Loucy (cell line): Measurements from ENCODE around the gene MRPL9.

ENCODE experiments used
- H2AFZ ChIP-seq: fragments of 200-600 bp; sonication (generic); 2 replicates; pipeline ENCODE4 v1.6.0; 2016; ENCODE audit warnings: antibody characterized with exemption, mild to moderate bottlenecking, low read length, moderate library complexity
- H3F3A ChIP-seq: fragments of 200-600 bp; 2 replicates; pipeline ENCODE4 v1.6.0; 2016; ENCODE audit warnings: antibody characterized with exemption, low read depth, mild to moderate bottlenecking
- H3K27me3 ChIP-seq: fragments of 200-600 bp; sonication (generic); 2 replicates; pipeline ENCODE4 v1.6.1; 2014; ENCODE audit warnings: low read length, mild to moderate bottlenecking; ENCODE audit not compliant: insufficient read depth, poor library complexity, severe bottlenecking
- H3K36me3 ChIP-seq: fragments of 200-600 bp; sonication (generic); 2 replicates; pipeline ENCODE4 v1.6.1; 2016; ENCODE audit warnings: low read length; ENCODE audit not compliant: insufficient read depth
- H3K4me1 ChIP-seq: fragments of 200-600 bp; sonication (generic); 2 replicates; pipeline ENCODE4 v1.5.1; 2014; ENCODE audit warnings: low read length, mild to moderate bottlenecking; ENCODE audit not compliant: insufficient read depth, poor library complexity, severe bottlenecking
- H3K4me2 ChIP-seq: fragments of 200-600 bp; sonication (generic); 2 replicates; pipeline ENCODE4 v1.6.0; 2014; ENCODE audit warnings: antibody characterized with exemption, low read length, low read depth, mild to moderate bottlenecking; ENCODE audit not compliant: poor library complexity, severe bottlenecking
- H3K4me3 ChIP-seq: fragments of 200-600 bp; sonication (generic); 2 replicates; pipeline ENCODE4 v1.5.1; 2014; ENCODE audit warnings: low read length, mild to moderate bottlenecking, mixed read lengths; ENCODE audit not compliant: poor library complexity, severe bottlenecking
- H3K79me2 ChIP-seq: fragments of 200-600 bp; sonication (generic); 2 replicates; pipeline ENCODE4 v1.6.1; 2014; ENCODE audit warnings: low read length; ENCODE audit not compliant: insufficient read depth
- H3K9ac ChIP-seq: fragments of 200-600 bp; sonication (generic); 2 replicates; pipeline ENCODE4 v1.6.0; 2014; ENCODE audit warnings: mild to moderate bottlenecking, low read depth, low read length, moderate library complexity; ENCODE audit not compliant: poor library complexity, severe bottlenecking
- H3K9me2 ChIP-seq: fragments of 200-600 bp; sonication (generic); replicated peaks from 2 replicates; pipeline ENCODE4 v1.6.1; 2016; ENCODE audit warnings: low read depth, low read length, mixed read lengths
- H3K9me3 ChIP-seq: fragments of 200-600 bp; sonication (generic); 2 replicates; pipeline ENCODE4 v1.6.1; 2014; ENCODE audit warnings: mild to moderate bottlenecking, antibody characterized with exemption, low read length, low read depth; ENCODE audit not compliant: insufficient read depth
- H4K20me1 ChIP-seq: fragments of 200-600 bp; sonication (generic); 2 replicates; pipeline ENCODE4 v1.6.0; 2014; ENCODE audit warnings: antibody characterized with exemption, low read length, mild to moderate bottlenecking; ENCODE audit not compliant: insufficient read depth, poor library complexity, severe bottlenecking
- EZH2phosphoT487 ChIP-seq: fragments of 200-600 bp; IDR thresholded peaks from 2 replicates; pipeline ENCODE4 v1.6.1; 2018; ENCODE audit warnings: antibody characterized with exemption, mild to moderate bottlenecking, moderate library complexity, borderline replicate concordance
- TF ChIP-seq, protein P1 (sequence below): fragments of 200-600 bp; sonication (generic); conservative IDR thresholded peaks from 2 replicates; pipeline ENCODE4 v1.5.1; 2014; ENCODE audit warnings: mild to moderate bottlenecking, antibody characterized with exemption, low read length

Gene MRPL9

DNA sequence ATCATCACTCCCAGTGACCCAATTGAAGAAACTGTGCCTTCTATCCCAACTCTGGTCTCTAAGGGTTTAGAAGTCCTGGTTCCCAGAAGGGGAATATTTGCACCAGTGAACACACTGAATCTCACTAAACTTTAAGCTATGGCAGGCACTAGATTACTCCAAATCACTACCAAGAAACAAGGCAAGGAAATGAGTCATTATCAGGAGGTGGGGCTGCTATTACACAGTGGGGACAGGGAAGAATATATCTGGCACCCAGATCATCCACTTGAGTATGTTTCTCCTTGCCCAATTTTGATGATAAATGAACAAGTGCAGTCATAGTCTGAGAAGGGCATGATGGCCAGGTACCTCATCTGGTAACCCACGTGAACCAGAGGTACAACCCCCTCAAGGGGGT is 7.0 kb downstream of the MRPL9 start:
- Histone ChIP-seq H3K4me1 (no peaks in the 10 kb centered on the region), H3K27me3 (no peaks in the 10 kb centered on the region), H3F3A (no peaks in the 10 kb centered on the region), H3K4me3 (no peak overlapping the region), H3K9ac (no peak overlapping the region), H3K9me2 (no peaks in the 10 kb centered on the region), H3K4me2 (no peak overlapping the region), H2AFZ (no peak overlapping the region), H3K9me3 (no peaks in the 10 kb centered on the region), H4K20me1 (no peaks in the 10 kb centered on the region), H3K36me3 (peaks cover 14% of the 10 kb centered on the region; the same call in 1 of the 2 replicates), H3K79me2 (no peaks in the 10 kb centered on the region)
- TF ChIP-seq, protein P1, sequence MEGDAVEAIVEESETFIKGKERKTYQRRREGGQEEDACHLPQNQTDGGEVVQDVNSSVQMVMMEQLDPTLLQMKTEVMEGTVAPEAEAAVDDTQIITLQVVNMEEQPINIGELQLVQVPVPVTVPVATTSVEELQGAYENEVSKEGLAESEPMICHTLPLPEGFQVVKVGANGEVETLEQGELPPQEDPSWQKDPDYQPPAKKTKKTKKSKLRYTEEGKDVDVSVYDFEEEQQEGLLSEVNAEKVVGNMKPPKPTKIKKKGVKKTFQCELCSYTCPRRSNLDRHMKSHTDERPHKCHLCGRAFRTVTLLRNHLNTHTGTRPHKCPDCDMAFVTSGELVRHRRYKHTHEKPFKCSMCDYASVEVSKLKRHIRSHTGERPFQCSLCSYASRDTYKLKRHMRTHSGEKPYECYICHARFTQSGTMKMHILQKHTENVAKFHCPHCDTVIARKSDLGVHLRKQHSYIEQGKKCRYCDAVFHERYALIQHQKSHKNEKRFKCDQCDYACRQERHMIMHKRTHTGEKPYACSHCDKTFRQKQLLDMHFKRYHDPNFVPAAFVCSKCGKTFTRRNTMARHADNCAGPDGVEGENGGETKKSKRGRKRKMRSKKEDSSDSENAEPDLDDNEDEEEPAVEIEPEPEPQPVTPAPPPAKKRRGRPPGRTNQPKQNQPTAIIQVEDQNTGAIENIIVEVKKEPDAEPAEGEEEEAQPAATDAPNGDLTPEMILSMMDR: no peak
- no peak for TF ChIP-seq EZH2phosphoT487

DNA sequence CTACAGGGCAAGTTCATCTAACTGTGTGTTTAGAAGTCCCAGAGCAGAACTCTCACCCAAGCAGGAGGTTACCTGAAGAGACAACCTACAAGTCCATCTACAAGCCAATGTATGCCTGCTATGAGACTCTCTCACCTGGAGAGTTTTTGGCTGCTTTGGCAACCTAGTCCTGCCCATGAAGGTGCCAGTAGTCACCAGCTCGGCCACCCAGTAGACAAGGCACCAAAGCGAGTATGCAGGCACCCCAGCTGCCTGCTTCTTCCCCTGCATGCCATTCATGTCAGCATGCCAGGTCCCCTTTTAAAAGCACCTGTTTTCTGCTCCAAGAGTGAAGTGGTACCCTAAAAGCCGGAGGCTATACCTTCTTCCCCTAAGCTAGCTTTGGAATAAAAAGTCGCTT is 21.8 kb downstream of the MRPL9 start:
- no peaks in the 10 kb centered on the region for H4K20me1 ChIP-seq
- H3K9me2 ChIP-seq: no peaks in the 10 kb centered on the region
- H2AFZ ChIP-seq: no peak overlapping the region
- no peak for TF ChIP-seq EZH2phosphoT487
- TF ChIP-seq, protein P1: no peak
- no peak overlapping the region for H3K4me2 ChIP-seq
- no peak overlapping the region for H3K9ac ChIP-seq
- no peaks in the 10 kb centered on the region; the same call in 1 of the 2 replicates for H3K9me3 ChIP-seq
- H3K4me3 ChIP-seq: no peak overlapping the region
- H3F3A ChIP-seq: no peaks in the 10 kb centered on the region
- H3K4me1 ChIP-seq: no peaks in the 10 kb centered on the region
- no peaks in the 10 kb centered on the region for H3K79me2 ChIP-seq
- H3K36me3 ChIP-seq: no peaks in the 10 kb centered on the region
- peaks cover 8% of the 10 kb centered on the region for H3K27me3 ChIP-seq

DNA sequence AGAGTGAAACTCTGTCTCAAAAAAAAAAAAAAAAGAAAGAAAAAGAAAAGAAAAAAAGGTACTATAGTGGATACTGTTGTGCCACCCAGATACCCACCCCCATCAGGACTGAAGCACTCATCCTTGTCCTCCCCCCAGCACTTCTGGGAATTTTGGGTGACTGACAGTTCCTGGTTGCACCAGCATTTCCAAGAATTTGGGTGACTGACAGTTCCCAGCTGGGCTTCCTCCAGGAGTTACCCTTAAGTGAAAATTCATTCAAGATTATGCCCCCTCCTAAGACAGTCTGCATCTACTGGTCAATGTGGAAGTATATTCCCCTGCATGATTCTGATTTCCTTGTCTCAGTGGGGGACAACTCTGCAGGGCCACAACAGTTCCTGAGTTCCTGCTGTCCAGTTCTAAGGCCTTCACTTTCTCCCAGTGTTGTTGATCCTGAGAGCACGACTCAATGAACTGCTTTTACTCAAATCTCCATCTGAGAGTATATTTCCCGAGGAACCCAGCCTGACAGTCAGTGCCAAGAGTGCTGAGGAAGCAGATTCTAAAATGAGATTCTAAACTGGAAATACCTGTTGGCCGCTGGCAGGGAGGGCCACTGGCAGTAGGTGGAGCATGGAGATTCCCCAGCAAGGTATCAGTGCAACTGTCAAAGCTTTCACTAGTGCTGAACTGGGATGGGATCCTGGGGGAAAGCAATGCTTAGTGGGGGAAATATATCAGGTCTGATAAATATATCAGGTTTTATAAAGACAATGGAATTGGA is 23.5 kb downstream of the MRPL9 start:
- Histone ChIP-seq H3F3A (no peaks in the 10 kb centered on the region), H3K79me2 (no peaks in the 10 kb centered on the region), H2AFZ (no peak overlapping the region), H3K27me3 (peaks cover 8% of the 10 kb centered on the region), H3K9ac (no peak overlapping the region), H3K4me2 (no peak overlapping the region), H3K4me1 (no peaks in the 10 kb centered on the region), H4K20me1 (no peaks in the 10 kb centered on the region), H3K9me3 (no peaks in the 10 kb centered on the region; the same call in 1 of the 2 replicates), H3K4me3 (no peak overlapping the region), H3K36me3 (no peaks in the 10 kb centered on the region), H3K9me2 (no peaks in the 10 kb centered on the region)
- no peak for TF ChIP-seq EZH2phosphoT487
- TF ChIP-seq, protein P1: no peak
